NCI-H1930 (cell line): ENCODE measurements around the gene ALG3.
A peak's percentile ranks its signal among the peaks of the same experiment; 100 is the strongest.

Experiments used
- DNase-seq, 2 experiments: peaks; one replicate each; lab custom pipeline; 2025; lab: John Stamatoyannopoulos, UW

Gene ALG3

DNA sequence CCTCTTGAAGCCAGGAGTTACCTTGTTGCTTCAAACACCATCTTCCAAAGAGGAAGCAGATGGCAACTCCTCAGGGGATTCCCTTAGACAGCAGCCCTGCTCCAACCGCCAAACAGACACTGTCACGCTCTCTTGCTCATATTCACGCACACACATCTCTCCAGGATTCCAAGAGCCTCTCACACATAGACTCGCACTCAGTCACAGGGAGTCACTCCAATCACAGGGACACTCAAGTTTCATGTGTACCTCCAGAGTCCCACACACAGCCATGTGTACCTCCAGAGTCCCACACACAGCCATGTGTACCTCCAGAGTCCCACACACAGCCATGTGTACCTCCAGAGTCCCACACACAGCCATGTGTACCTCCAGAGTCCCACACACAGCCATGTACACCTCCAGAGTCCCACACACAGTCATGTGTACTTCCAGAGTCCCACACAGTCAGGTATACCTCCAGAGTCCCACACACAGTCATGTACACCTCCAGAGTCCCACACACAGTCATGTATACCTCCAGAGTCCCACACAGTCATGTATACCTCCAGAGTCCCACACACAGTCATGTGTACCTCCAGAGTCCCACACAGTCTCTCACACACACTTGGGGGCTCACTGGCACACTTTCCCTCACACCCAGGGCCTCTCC, 13.3 kb downstream of the ALG3 start:
- DNase-seq: no peak

DNA sequence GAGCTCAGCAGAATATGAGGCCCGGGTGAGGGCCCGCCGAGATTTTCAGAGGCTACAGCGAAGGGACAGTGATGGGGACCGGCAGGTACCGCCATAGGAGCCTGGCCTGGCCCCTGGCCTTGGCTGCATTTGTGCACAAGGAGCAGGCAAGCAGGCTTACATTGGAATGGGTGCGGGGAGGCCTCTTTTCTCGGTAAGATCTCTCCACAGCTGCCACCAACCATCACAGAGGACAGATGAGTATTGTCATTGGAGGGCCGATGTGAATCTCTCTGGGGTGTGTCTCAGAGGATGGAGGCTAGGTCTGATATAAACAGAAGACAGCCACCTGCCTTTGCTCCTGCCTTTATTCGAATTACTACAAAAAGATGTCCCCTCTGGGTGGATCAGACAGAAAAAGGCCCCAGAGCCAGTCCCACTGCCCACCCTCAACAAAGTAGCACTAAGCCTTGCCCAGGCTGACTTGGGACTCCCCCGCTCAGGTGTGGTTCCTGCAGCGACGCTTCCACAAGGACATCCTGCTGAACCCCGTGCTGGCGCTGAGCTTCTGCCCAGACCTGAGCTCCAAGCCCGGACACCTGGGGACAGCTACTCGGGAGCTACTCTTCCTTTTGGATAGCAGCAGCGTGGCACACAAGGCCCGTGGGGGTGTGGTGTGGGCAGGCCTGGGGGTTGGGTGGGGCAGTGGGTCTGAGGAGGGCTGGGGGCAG, 13.9 kb downstream of the ALG3 start:
- no peak for DNase-seq

DNA sequence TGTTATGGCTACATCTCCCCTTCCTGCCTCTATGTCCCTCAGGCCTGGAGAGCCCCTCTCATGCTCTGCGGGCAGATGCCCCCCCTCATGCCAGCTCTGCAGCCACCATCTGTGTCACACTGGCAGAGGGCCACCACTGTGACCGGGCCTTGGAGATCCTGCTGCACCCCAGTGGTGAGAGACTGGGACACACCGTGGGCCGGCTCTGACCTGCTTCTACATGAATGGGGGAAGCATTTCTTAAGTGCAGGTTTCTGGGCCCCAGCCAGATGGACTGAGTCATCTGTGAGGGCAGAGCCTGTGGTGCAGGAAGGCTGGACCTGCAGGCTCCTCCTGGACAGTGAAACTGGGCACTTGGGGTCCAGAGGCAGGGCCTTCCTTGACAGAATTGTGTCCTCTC, 14.5 kb downstream of the ALG3 start:
- DNase-seq: no peak

DNA sequence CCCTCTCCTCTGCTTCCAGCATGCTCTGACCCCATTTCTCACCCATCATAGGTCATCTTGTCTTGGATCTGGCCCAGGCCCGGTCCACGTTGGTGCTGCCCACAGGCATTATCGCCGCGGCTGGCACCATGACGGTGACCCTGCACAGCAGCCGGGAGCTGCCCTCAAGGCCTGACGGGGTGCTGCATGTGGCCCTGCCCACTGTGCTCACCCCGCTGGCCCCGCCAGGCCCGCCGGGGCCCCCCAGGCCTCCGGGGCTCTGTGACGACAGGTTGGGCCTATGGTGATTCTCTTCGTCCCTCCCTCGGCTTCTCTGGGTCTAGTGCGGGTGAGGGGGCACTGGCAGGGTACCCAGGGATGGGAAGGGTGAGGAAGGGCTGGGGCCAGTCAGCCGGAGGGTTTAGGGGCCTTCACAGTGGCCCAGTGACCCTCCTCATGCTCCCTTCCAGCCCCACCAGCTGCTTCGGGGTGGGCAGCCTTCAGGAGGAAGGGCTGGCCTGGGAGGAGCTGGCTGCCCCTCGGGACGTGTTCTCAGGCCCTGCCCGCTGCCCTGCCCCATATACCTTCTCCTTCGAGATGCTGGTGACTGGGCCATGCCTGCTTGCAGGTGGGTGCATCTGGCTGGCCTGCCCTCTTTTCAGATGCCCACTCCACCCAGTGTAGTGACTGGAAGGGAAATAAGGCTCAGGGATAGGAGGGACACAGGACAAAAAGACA, 15.5 kb downstream of the ALG3 start:
- DNase-seq: no peak

DNA sequence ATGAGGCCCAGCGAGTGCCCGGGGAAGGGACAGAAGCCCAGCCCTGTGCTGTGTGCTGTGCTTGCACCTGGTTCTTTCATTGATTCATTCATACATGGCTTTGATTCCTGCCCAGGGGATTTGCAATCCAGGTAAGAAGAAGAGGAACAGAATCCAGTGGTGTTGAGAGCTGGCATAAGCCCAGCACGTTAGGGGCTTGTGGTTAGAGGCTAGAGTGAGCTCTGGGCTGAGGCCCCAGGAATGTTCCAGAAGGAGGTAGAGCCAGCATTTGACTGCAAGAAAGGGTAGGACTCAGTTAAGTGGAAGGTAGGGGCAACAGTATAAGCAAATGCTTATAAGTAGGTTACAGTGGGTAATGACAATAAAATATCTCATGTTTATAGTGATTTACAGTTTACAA, 17.1 kb downstream of the ALG3 start:
- no peak for DNase-seq

DNA sequence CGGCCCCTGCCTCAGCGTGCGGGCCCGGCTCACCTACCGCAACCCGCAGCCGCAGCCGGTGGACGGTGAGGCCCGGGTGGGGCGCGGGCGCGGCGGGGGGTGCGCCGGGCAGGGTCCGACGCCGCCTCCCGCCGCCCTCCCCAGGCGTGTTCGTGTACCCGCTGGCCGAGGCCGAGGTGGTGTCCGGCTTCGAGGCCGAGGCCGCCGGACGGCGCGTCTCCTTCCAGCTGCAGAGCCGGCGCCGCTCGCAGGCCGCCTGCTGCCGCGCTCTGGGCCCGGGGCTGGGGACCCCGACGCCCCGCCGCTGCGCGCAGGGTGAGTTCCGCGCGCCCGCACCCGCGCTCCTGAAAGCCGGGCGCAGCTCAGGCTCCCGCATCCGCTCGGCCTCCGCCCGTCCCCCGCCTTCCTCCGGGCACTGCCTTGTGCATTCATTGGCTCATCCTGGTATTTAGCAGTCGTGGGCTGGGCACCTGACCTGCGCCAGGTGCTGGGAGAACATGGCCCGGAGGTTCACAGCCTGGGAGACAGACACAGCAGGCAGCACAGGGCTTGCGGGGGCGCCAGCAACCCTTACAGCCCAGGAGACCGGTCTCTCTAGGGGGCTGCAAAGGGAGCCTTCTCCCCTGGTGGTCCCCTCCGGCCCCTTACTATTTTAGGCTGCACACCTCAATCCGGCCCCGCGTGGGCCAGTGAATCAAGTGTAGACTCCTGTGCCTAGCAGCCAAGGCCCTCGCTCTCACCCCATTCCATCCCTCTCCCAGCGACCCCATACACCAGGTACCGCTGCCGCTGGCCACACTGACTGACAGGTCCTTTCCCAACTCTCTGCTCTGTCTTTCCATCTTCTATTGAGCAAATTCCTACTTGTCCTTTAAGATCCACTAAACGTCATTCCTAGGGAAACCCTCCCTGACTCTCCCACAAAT, 17.9 kb downstream of the ALG3 start:
- DNase-seq: no peak

DNA sequence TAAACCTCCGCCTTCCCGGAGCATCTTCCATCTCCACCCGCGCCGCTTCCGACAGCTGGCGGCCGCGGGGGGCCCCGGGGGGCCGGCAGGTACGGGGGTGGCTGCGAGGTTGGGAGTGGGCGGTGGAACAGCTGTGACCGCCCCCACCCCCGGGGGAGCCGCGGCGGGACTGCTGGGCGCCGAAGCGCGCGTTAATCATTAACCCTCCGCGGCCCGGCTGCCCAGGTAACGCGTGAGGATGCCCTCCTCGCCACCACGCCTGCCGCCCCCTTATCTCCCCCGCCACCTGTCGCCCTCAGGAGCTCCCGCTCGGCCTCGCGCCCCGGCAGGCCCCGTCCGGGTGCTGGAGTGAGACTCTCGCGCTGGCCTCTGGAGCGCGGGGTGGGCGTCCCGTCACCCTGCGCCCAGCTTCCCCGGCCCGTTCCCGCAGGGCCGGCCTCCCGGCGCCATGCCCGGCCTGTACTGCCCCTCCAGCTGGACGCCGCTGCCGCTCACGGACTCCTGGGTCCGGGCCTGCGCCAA, 18.6 kb downstream of the ALG3 start:
- no peak for DNase-seq

DNA sequence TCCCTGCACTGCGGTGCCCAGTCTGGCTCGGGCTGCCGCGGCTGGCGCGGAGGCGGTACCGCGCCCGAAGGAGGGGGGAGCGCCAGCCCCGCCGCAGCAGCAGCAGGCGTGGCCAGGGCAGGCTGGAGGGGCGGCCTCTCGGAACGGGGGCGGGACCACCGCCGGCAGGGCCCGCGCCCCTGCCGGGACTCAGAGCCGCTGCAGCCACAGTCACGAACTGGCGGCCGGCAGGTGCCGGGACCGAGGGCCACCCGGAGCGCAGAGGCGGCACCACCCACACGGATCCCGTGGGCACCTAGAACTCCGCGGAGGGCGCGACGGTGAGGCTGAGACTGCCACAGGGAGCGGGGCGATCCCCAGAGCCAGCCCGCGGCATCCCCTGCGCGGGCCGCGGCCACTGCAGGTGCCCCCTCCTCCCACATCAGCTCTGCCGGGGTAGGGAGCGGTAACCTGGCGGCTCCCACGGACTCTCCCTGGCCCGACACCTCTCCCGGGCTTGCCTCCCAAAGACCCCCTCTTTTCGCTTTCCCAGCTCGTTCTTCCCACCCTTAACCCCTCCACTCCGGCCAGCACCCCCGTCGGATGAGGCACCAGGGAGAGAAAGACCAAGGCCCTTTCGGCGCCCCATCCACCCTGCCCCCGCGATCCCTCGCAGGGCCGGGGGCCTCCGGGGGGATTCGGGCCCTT, 19.2 kb downstream of the ALG3 start, which contains the start of gene VWA5B2:
VWA5B2 (plus strand) TSS at position 192 of the 687 bp plus-strand sequence. CDS start 944 bp downstream, outside the sequence.
- peak; percentile 63 to 78 for DNase-seq

DNA sequence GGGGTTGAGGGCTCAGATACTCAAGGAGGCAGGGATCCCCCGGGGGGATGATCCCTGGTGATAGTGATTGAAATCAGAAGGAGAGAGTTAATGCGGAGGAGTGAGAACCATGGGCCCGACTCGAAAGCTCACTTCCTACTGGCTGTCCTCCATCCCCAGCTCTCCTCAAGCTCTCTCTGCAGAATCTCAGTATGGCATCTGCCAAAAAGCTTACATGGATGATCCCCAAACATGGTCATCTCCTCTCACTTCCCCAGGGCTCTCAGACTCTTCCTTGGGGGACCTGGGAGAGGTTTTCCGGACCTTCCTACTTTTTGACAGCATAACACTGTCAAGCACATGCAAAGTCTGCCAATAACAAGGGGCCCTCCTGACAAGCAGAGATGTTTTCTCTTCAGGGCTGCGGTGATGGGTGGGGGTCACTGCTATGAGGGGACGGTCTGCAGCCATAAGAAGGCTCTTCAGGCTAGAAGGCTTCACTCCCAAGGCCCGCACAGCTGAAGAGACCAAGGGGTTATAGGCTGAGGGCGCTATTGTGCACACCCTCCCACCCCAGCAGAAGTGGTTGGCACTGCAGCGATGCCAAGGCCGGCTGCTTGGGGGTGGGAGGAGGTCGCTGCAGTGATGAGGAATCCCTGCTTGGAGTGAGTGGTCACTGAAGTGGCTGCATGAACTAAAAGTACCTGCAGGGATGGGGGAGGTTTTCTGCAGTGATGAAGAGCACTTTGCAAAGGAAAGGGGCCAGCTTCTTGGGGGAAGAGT, 20.2 kb downstream of the ALG3 start:
- DNase-seq: no peak

DNA sequence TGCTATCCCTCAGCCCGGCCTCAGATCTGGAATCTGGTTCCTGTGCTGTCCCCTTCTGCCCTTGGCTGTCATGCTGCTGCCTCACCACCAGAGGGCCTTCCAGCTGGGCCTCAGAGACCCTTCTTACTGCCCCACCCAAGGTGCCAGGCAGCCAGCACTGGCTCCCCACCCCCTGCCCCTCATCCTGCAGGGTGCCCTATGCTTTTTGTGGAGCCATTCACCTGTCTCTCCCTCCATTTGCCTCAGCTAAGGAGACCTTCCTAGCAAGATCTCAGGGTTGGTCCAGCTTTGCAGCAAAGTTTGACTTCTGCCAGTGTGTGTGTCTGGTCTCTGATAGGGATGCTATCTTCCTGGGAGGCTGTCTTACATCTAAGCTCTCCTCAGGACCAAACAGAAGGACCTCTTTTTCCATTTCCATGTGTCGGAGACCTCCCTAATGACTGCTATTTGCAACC, 21.3 kb downstream of the ALG3 start:
- no peak for DNase-seq

DNA sequence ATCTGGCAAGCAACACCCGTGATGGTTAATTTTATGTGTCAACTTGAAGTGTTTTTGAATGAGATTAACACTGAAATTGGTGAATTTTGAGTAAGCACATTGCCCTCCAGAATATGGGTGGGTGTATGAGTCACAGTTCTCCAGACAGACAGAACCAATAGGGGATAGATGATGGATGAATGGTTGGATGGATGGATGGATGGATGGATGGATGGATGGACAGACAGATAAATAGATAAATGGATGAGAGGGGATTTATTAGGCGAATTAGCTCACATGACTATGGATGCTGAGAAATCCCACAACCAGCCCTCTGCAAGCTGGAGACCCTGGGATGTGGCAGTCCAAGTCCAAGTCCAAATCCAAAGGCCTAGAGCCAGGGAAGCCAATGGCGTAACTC, 24.8 kb downstream of the ALG3 start:
- no peak for DNase-seq

DNA sequence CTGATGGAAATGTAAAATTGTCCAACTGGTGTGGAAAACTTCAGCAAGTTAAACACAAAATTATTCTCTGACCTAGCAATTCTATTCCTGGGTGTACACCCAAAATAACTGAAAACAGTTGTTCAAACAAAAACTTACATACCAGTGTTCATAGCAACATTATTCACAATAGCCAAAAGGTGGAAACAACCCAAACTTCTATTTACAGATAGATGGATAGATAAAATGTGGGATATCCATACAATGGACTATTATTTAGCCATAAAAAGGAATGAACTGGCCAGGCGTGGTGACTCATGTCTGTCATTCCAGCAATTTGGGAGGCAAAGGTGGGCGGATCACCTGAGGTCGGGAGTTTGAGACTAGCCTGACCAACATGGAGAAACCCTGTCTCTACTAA, 26.2 kb downstream of the ALG3 start:
- DNase-seq: no peak

DNA sequence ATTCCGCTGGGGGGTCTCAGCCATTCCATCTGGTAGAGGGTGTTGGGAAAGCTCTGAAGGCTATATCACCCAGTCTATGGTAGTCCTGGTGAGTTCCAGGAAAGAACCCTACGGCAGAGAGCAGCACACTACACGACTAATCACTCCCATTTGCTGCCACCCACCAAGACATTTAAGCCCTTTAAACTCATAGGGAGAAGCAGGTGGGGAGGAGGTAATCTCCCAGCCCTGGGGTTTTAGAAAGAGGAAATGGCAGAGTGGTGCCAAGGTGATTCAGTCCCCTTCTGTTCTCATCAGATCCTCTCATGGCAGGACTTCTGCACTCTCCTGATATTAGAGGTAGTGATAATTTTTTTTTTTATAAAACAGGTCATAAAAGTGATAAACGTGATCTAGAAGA, 29.9 kb downstream of the ALG3 start:
- DNase-seq: no peak

DNA sequence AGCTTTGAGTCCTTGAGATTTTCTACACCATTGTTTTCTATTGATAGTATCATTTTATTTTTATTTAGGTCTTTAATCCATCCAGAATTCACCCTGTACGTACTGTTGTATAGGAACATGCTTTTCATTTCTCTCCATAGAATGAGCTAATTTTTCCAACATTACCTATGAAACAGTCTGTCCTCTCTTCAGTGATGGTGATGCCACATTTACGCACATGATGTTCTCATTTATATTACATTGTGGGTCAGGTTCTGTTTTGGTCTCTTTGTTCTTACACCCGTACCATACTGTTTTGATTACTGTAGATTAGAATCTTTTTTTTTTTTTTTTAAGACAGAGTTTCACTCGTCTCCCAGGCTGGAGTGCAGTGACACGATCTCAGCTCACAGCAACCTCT, 37.0 kb downstream of the ALG3 start:
- no peak for DNase-seq

DNA sequence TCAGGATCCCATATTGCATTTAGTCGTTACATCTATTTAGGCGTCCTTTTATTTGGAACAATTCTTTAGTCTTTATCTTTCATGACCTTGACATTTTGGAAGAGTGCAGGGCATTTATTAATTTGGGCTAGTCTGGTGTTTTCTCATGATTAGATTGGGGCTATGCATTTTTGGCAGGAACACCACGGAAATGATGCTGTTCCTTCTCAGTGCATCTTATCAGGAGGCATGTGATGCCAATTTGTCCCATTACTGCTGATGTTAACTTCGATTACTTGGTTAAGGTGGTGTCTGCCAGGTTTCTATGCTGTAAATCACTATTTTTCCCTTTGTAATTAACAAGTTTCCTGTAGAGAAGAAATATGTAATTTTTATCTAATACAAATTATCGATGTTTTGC, 37.5 kb downstream of the ALG3 start:
- no peak for DNase-seq

DNA sequence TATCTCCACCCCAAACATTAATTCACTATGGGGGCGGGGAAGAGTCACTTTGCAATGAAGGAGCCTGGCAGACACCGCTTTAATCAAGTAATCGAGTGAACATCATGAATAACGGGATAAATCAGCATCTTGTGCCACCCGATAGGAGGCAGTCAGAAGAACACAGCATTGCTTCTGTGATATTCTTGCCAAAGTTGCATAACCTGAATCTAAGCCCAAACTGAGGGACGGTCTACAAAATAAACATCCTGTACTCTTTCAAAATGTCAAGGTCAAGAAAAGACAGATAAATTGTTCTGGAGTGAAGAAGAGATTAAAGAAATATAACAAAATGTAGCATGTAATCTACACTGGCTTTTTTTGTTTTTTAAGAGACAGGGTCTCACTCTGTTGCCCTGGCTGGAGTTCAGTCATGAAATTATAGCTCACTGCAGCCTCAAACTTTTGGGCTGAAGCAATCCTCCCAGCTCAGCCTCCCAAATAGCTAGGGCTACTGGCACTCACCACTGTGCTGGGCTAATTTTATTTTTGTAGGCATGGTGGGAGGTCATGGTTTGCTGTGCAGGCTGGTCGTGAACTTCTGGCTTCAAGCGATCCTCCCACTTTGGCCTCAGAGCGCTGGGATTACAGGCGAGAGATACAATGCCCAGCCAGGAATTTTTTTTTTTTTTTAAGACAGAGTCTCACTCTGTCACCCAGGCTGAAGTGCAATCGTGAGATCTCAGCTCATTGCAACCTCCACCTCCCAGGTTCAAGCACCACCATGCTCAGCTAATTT, 39.4 kb downstream of the ALG3 start:
- no peak for DNase-seq

DNA sequence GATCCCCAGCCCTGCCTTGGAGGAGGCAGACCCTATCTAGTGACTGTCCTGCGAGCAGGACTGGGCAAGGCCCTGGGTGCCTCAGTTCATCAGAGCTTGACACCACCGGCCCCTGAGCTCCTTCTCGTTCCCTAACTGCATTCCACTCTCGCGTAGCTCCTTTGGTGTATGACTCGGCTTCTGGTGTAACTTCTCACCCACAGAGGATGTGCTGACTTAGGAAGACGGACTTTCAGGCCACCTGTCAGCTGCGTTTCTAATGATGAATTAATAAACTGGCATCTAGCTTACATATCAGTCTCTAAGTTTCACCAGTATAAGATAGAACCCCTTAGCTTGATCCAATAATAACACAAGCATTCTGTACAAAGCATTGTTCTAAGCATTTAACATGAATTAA, 45.2 kb downstream of the ALG3 start:
- no peak for DNase-seq

DNA sequence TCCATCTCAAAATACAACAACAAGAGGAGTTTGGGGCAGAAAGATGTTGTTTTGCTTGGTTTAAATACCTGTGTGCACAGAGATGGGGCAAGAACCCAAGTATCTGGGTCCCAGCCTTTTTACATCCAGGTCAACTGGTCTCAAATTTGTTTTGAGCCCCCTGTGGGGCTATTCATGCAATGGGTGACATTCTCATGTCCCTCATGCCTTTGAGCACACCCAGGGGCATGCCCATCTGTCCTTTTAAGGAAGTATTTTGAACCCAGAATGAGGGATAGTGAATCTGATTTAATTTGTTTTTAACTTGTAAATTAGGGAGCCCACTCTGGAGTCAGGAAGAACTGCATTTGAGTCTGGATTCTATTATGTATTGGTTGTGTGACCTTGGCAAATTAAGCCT, 47.9 kb downstream of the ALG3 start:
- DNase-seq: no peak

DNA sequence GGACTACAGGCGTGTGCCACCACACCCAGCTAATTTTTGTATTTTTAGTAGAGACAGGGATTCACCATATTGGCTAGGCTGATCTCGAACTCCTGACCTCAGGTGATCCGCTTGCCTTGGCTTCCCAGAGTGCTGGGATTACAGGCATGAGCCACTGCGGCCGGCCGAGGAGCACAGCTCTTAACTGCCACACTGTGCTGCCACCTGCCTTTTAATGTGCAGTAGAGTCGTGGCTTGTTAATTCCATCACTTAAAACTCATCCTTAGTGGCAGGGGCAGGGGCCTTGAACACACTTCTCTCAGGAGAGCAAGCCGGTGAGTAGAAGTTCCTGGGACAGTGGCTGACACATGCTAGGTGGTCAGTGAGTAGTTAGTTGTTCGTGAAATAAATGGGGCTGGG, 50.3 kb downstream of the ALG3 start:
- no peak for DNase-seq

DNA sequence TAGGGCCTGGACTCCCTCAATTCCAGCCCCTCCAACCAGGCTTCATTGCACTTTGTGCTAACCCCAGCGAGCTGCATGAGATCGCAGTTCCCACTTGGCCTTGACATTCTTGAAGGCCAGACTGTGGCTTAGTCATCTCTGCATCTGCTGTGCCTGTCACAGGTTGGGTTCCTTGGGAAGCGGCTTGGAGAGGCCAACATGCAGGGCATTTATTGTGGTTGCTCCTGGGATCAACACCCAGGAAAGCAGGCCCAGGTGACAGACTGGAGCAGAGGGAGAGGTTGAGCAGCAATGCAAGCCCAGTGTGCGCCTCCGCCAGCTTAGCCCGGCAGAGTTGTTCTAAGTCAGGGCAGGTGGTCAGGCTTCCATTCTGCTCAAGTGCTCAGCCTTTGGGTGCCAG, 52.2 kb downstream of the ALG3 start:
- no peak for DNase-seq
